ENCODE measurements around the gene SLC25A26. TPM values are rescaled to one million over a fixed set of nuclear protein-coding genes. Genes with fewer than 3 reads are reported as not detected.

Gene SLC25A26
- total and polyA plus RNA-seq, 7 donors, result 21.0 to 43.6 (median 31.9) TPM

DNA sequence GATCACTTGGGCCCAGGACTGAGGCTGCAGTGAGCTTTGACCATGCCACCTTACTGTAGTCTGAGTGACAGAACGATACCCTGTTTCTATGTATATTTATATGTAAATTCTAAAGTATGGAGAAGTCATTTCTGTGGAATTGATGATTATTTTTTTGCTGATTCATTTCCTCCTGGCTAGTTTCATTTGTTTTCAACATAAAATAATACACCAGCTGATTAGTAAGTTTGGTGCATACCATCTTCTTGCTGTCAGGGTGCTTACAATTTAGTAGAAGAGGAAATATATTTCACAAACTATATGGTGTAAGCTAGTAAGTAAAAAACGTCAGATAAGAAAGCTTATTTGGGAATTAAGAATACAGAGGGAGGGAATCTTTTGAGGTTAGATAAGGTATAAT lies 36.0 kb downstream of the SLC25A26 start:
- H3K27ac ChIP-seq, result no peak overlapping the region
- no peak for TF ChIP-seq CTCF (IDR thresholded peaks at IDR 0.05)
- intact Hi-C loops (cut with DNase I), result loop anchor here in 1 of 2 donors (5.0 kb wide), 1 partner anchor 115 kb away; no protein-coding TSS in a partner anchor
- H3K36me3 ChIP-seq (ENCODE audit: insufficient read depth in 1 of 2, low read depth in 1 of 2), result peaks cover 0 to 5% of the 10 kb centered on the region in 2 donors
- DNase-seq, result no peak
- no peak overlapping the region for H3K4me3 ChIP-seq
- H3K9me3 ChIP-seq, result no peaks in the 10 kb centered on the region
- WGBS, 3 donors, result 81 to 85% (median 85%) methylated on average over 2 of the region's 2 CpGs
- peaks cover 18% of the 10 kb centered on the region for H3K4me1 ChIP-seq
- no peaks in the 10 kb centered on the region for H3K27me3 ChIP-seq (ENCODE audit: insufficient read depth in 3 of 3, low read length in 2 of 3)
- no peak for ATAC-seq

DNA sequence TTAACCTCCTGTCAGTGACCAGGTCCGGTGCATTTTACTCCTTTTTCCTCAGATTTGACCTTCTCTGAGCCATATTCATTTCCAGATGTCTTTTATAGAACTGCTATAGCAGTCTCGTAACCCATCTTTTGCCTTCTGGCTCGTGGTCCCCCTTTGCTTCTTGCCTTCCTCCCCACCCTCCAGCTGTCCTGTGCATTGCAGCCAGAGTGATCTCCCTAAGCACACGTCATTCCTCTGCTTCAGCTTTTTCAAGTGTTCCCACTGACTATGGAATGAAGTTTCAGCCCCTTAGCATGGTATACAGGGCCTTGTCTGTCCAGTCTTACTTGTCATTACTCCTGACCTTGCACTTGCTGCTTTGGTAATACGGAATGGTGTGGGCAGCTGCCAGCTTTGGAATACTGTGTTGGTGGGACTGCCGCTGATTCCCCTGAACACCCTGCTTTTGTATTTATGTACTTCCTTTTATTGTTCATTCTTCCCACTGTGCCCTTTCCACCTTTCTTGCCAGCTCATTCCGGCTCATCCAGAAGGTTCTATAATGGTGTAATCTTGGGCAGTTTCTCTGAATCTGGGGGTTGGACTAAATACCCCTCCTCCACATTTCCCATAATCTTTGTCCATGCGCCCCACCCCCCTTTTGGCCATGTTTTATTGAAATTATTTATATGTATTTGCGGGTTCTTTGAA lies 38.9 kb downstream of the SLC25A26 start:
- Histone ChIP-seq H3K9me3 (no peaks in the 10 kb centered on the region), H3K4me3 (no peak overlapping the region), H3K36me3 (ENCODE audit: insufficient read depth in 1 of 2, low read depth in 1 of 2) (peaks cover 0 to 27% of the 10 kb centered on the region in 2 donors), H3K4me1 (peaks cover 18% of the 10 kb centered on the region), H3K27ac (no peak overlapping the region), H3K27me3 (ENCODE audit: insufficient read depth in 3 of 3, low read length in 2 of 3) (no peaks in the 10 kb centered on the region)
- no peak for TF ChIP-seq CTCF (IDR thresholded peaks at IDR 0.05)
- ATAC-seq (no peak), DNase-seq (no peak)
- intact Hi-C loops (cut with DNase I), result loop anchor here in 1 of 2 donors (5.0 kb wide), 1 partner anchor 113 kb away; no protein-coding TSS in a partner anchor
- WGBS, 3 donors, result 70 to 78% (median 75%) methylated on average over 9 of the region's 9 CpGs

- DNase-seq (no peak), ATAC-seq (peak in 1 of 4 donors; percentile 47)
- peaks cover 22% of the 10 kb centered on the region for H3K4me1 ChIP-seq
- H3K4me3 ChIP-seq, result no peak overlapping the region
- H3K36me3 ChIP-seq (ENCODE audit: insufficient read depth in 1 of 2, low read depth in 1 of 2), result peaks cover 0 to 28% of the 10 kb centered on the region in 2 donors
- no peaks in the 10 kb centered on the region for H3K9me3 ChIP-seq
- H3K27me3 ChIP-seq (ENCODE audit: insufficient read depth in 3 of 3, low read length in 2 of 3), result no peaks in the 10 kb centered on the region
- no peak for TF ChIP-seq CTCF (IDR thresholded peaks at IDR 0.05)
- intact Hi-C loops (cut with DNase I), result no loop called here
- H3K27ac ChIP-seq, result no peak overlapping the region
- 41 to 56% (median 43%) methylated on average over 4 of the region's 4 CpGs for WGBS, 3 donors
Observed at GRCh38 chr3:66260431-66260830, 39.6 kb downstream of the SLC25A26 start.

DNA sequence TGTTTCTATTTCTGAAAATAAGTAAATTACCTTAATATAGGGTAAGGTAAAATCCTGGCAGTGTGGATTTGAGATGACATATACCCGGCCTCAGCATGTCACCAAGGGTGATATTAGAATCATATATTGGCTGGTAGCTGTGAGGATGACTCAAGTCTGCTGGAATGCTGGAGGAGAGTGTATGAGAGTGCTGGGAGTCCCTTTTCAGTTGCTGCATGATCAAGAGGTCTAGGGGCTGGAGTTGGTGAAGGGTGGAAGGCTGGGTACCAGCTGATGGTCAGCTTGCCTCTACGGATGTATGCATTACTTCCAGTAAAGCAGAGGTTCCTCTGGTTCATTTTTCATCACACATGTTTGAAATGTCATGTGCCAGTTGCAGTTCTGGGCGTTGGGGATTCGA lies 40.6 kb downstream of the SLC25A26 start:
- DNase-seq (no peak), ATAC-seq (peak; percentile 52 to 63 (median 58))
- WGBS, 3 donors, result 57 to 67% (median 67%) methylated on average over 4 of the region's 4 CpGs
- no peak overlapping the region for H3K4me3 ChIP-seq
- H3K36me3 ChIP-seq (ENCODE audit: insufficient read depth in 1 of 2, low read depth in 1 of 2), result peaks cover 0 to 23% of the 10 kb centered on the region in 2 donors
- H3K27me3 ChIP-seq (ENCODE audit: insufficient read depth in 3 of 3, low read length in 2 of 3), result no peaks in the 10 kb centered on the region
- intact Hi-C loops (cut with DNase I), result no loop called here
- H3K27ac ChIP-seq, result no peak overlapping the region
- no peak for TF ChIP-seq CTCF (IDR thresholded peaks at IDR 0.05)
- no peaks in the 10 kb centered on the region for H3K9me3 ChIP-seq
- H3K4me1 ChIP-seq, result peaks cover 29% of the 10 kb centered on the region
